HCT116 (cell line): ENCODE results near the gene FOXF2. TPM values are rescaled to one million over a fixed set of nuclear protein-coding genes. Genes with fewer than 3 reads are reported as not detected.
A peak's percentile ranks its signal among the peaks of the same experiment; 100 is the strongest.

ENCODE experiments used
- ATAC-seq: fragments of 200-7000 bp; cut with Tn5 transposase; 2 replicates; pipeline ENCODE4 v1.9.1; 2020; ENCODE audit warnings: mild to moderate bottlenecking, moderate library complexity
- BruUV-seq: library from RNA; stranded (reverse); fragments of 400-500 nt; replicated peaks from 2 replicates; lab custom pipeline; 2021; lab: Mats Ljungman, UMichigan
- CTCF ChIA-PET: fragments of 300-600 bp; sonication (Branson Sonifier 250); formaldehyde crosslinking; loops from one replicate; lab custom pipeline; 2021; ENCODE audit warnings: antibody characterized with exemption; lab: Charles Lee
- POLR2A ChIA-PET: fragments of 300-600, 350-600 bp; sonication (Branson Sonifier 250); formaldehyde crosslinking; loops from one replicate; lab custom pipeline; 2021; ENCODE audit warnings: antibody characterized with exemption; lab: Charles Lee
- RAD21 ChIA-PET, 2 experiments: fragments of 300-600 bp; sonication (Branson Sonifier 250); formaldehyde crosslinking; loops; one replicate each; lab custom pipeline; 2023; ENCODE audit warnings: low total read pairs in 2 of 2; ENCODE audit not compliant: uncharacterized antibody in 2 of 2, unreplicated experiment in 2 of 2, low non-redundant PET in 1 of 2; lab: Charles Lee
- DNase-seq: peaks from one replicate; pipeline ENCODE4 v3.0.0-alpha.2; 2010; ENCODE audit warnings: low read depth, low spot score
- H2AFZ ChIP-seq: fragments of 200-600 bp; shearing (Covaris generic), sonication (generic); 2 replicates; pipeline ENCODE4 v1.6.1; 2017; ENCODE audit warnings: low read depth, mixed run types, mixed read lengths, antibody characterized with exemption, low read length; ENCODE audit not compliant: poor library complexity, severe bottlenecking
- H3K27ac ChIP-seq: 2 replicates; pipeline ENCODE4 v1.5.1; 2012; ENCODE audit warnings: low read depth, low read length
- H3K27me3 ChIP-seq: fragments of 200-600 bp; sonication (generic); 2 replicates; pipeline ENCODE4 v1.6.1; 2016; ENCODE audit warnings: mixed run types, low read length, mixed read lengths; ENCODE audit not compliant: insufficient read depth
- H3K36me3 ChIP-seq, 2 experiments: fragments of 200-500 bp in 1 of 2; fragments of 200-600 bp in 1 of 2; sonication (Bioruptor generic) in 1 of 2; sonication (generic) in 1 of 2; 2 replicates each; pipeline versions ENCODE4 v1.5.1 to v1.6.1; 2014 to 2016; ENCODE audit warnings: low read length in 2 of 2, inconsistent platforms in 1 of 2, mixed read lengths in 1 of 2, mixed run types in 1 of 2; ENCODE audit not compliant: insufficient read depth in 2 of 2, control insufficient read depth in 1 of 2
- H3K4me1 ChIP-seq, 2 experiments: fragments of 200-600 bp in 1 of 2; sonication (generic) in 1 of 2; 2 replicates each; pipeline versions ENCODE4 v1.5.1 to v1.6.1; 2012 to 2017; ENCODE audit warnings: low read length in 2 of 2, inconsistent platforms in 1 of 2, mild to moderate bottlenecking in 1 of 2, mixed read lengths in 1 of 2, mixed run types in 1 of 2, moderate library complexity in 1 of 2; ENCODE audit not compliant: insufficient read depth in 2 of 2, control insufficient read depth in 1 of 2
- H3K4me2 ChIP-seq: fragments of 200-600 bp; sonication (generic); 2 replicates; pipeline ENCODE4 v1.6.1; 2017; ENCODE audit warnings: mixed run types, low read length, mixed read lengths
- H3K4me3 ChIP-seq, 2 experiments: fragments of 200-600 bp in 1 of 2; sonication (generic) in 1 of 2; replicated peaks in 1 of 2; 2 replicates each; pipeline ENCODE4 v1.5.1; 2011 to 2016; ENCODE audit warnings: low read length in 2 of 2, control low read depth in 1 of 2, low read depth in 1 of 2, mild to moderate bottlenecking in 1 of 2, mixed read lengths in 1 of 2, mixed run types in 1 of 2
- H3K79me2 ChIP-seq: fragments of 200-600 bp; sonication (generic); 2 replicates; pipeline ENCODE4 v1.6.1; 2017; ENCODE audit warnings: mild to moderate bottlenecking, mixed run types, low read length, moderate library complexity, mixed read lengths; ENCODE audit not compliant: insufficient read depth
- H3K9ac ChIP-seq: fragments of 200-600 bp; sonication (generic); 2 replicates; pipeline ENCODE4 v1.6.1; 2016; ENCODE audit warnings: low read length, mixed read lengths
- H3K9me2 ChIP-seq: fragments of 200-600 bp; sonication (generic), shearing (Covaris generic); 2 replicates; pipeline ENCODE4 v1.6.1; 2017; ENCODE audit warnings: mixed run types, mild to moderate bottlenecking, moderate library complexity; ENCODE audit not compliant: insufficient read depth
- H3K9me3 ChIP-seq, 2 experiments: fragments of 200-500 bp in 1 of 2; fragments of 200-600 bp in 1 of 2; sonication (Bioruptor generic) in 1 of 2; sonication (generic) in 1 of 2; 2 replicates each; pipeline ENCODE4 v1.6.1; 2014 to 2017; ENCODE audit warnings: low read length in 2 of 2, mixed read lengths in 2 of 2, inconsistent platforms in 1 of 2, low read depth in 1 of 2, mild to moderate bottlenecking in 1 of 2, mixed run types in 1 of 2, moderate library complexity in 1 of 2; ENCODE audit not compliant: control insufficient read depth in 1 of 2, insufficient read depth in 1 of 2
- H4K20me1 ChIP-seq: fragments of 200-600 bp; sonication (generic), shearing (Covaris generic); 2 replicates; pipeline ENCODE4 v1.6.1; 2017; ENCODE audit warnings: mixed run types, mild to moderate bottlenecking, moderate library complexity; ENCODE audit not compliant: insufficient read depth
- ATF3 ChIP-seq: IDR thresholded peaks from 2 replicates; pipeline ENCODE4 v1.6.1; 2012
- CEBPB ChIP-seq: IDR thresholded peaks from 2 replicates; pipeline ENCODE4 v1.6.1; 2012; ENCODE audit warnings: low read depth
- CTCF ChIP-seq, 3 experiments: fragments of 200-600 bp in 1 of 3; sonication (generic) in 1 of 3; IDR thresholded peaks in 2 of 3; conservative IDR thresholded peaks in 1 of 3; 2 replicates each; pipeline ENCODE4 v1.5.1; 2012 to 2017; ENCODE audit warnings: low read depth in 2 of 3, low read length in 2 of 3, antibody characterized with exemption in 1 of 3, borderline replicate concordance in 1 of 3, control low read depth in 1 of 3, mild to moderate bottlenecking in 1 of 3, mixed read lengths in 1 of 3, mixed run types in 1 of 3, moderate library complexity in 1 of 3; ENCODE audit not compliant: insufficient read depth in 1 of 3
- EZH2 ChIP-seq: fragments of 200-600 bp; sonication (generic); IDR thresholded peaks from 2 replicates; pipeline ENCODE4 v1.6.1; 2017; ENCODE audit warnings: antibody characterized with exemption, mixed run types
- EZH2phosphoT487 ChIP-seq: fragments of 200-600 bp; IDR thresholded peaks from 2 replicates; pipeline ENCODE4 v1.6.1; 2018; ENCODE audit warnings: antibody characterized with exemption, borderline replicate concordance
- POLR2A ChIP-seq: IDR thresholded peaks from 2 replicates; pipeline ENCODE4 v1.7.0; 2011; ENCODE audit warnings: borderline replicate concordance; ENCODE audit not compliant: insufficient read depth, insufficient read length; ENCODE audit errors: extremely low read depth
- POLR2AphosphoS5 ChIP-seq: IDR thresholded peaks from 2 replicates; pipeline ENCODE4 v1.6.1; 2011; ENCODE audit warnings: mild to moderate bottlenecking, low read depth, low read length, moderate library complexity
- RAD21 ChIP-seq: IDR thresholded peaks from 2 replicates; pipeline ENCODE4 v1.6.1; 2012; ENCODE audit warnings: low read depth, mild to moderate bottlenecking
- SIN3A ChIP-seq: IDR thresholded peaks from 2 replicates; pipeline ENCODE4 v1.6.1; 2012; ENCODE audit warnings: low read depth
- SRF ChIP-seq: IDR thresholded peaks from 2 replicates; pipeline ENCODE4 v1.6.1; 2012; ENCODE audit warnings: low read depth
- TCF7L2 ChIP-seq: IDR thresholded peaks from 2 replicates; pipeline ENCODE4 v1.7.0; 2011; ENCODE audit warnings: borderline replicate concordance, inconsistent platforms; ENCODE audit not compliant: insufficient read depth, insufficient read length; ENCODE audit errors: extremely low read depth
- ZBTB33 ChIP-seq: IDR thresholded peaks from 2 replicates; pipeline ENCODE4 v1.6.1; 2011; ENCODE audit warnings: mild to moderate bottlenecking, low read length, moderate library complexity; ENCODE audit not compliant: insufficient replicate concordance; ENCODE audit errors: extremely low read depth
- ZNF274 ChIP-seq: fragments of 200-500 bp; sonication (Bioruptor generic); IDR thresholded peaks from 2 replicates; pipeline ENCODE4 v1.6.1; 2014; ENCODE audit warnings: mild to moderate bottlenecking, low read depth, low read length, inconsistent platforms
- intact Hi-C: fragments of 100-400 bp; cut with micrococcal nuclease; formaldehyde crosslinking; loops from 2 replicates; pipeline ENCODE4 v1.10.0; 2022
- total RNA-seq: library from RNA; stranded (reverse); gene quantifications from one replicate; pipeline ENCODE4 v1.2.1, GENCODE V29; 2021; ENCODE audit not compliant: unreplicated experiment

The FOXF2 gene
- total RNA-seq, 1 experiment from 2014 or later: not detected

- TF ChIP-seq TCF7L2 (no peak), ATF3 (no peak), POLR2A (no peak), ZBTB33 (no peak)
Observed at GRCh38 chr6:1395506-1395905, 6.1 kb downstream of the FOXF2 start (continued).

GRCh38 chr6:1395941-1396908, 6.8 kb downstream of the FOXF2 start:
- H3K27ac ChIP-seq: no peak overlapping the region
- H3K9me2 ChIP-seq: no peaks in the 10 kb centered on the region
- no peak for DNase-seq
- POLR2A ChIA-PET: no interaction called here
- no TSS peak for BruUV-seq
- H3K4me3 ChIP-seq: no peak overlapping the region; a peak in 1 of 4 replicates
- peak overlapping the region; percentile 75 for H2AFZ ChIP-seq
- no peak overlapping the region for H3K9ac ChIP-seq
- 0 out of 4 replicates have a peak, but pooled peaks cover 0 to 3% of the 10 kb centered on the region in 2 experiments for H3K4me1 ChIP-seq
- no peaks in the 10 kb centered on the region for H3K79me2 ChIP-seq
- peak overlapping the region; percentile 54 for H3K4me2 ChIP-seq
- RAD21 ChIA-PET: no interaction called here
- no peak for ATAC-seq
- no peaks in the 10 kb centered on the region for H4K20me1 ChIP-seq
- CTCF ChIA-PET: interaction anchor here (0.7 to 1.9 kb wide), 15 partner anchors 9 to 803 kb away, joined by 3 to 14 read pairs (median 5); no protein-coding TSS in a partner anchor
- H3K9me3 ChIP-seq: no peaks in the 10 kb centered on the region
- H3K36me3 ChIP-seq: no peaks in the 10 kb centered on the region
- intact Hi-C loops: no loop called here
- H3K27me3 ChIP-seq: no peaks in the 10 kb centered on the region
- TF ChIP-seq RAD21 (no peak), POLR2AphosphoS5 (no peak), EZH2 (no peak), CTCF (IDR thresholded peaks at IDR 0.05 in 2 of 3, conservative IDR thresholded peaks at IDR 0.05 in 1 of 3; ENCODE audit: borderline replicate concordance in 1 of 3, insufficient read depth in 1 of 3, low read depth in 2 of 3, low read length in 2 of 3) (no peak), SRF (no peak), CEBPB (no peak), EZH2phosphoT487 (no peak), ZBTB33 (no peak), ZNF274 (no peak), SIN3A (no peak), POLR2A (no peak)
